HG03520 (cell line): Measurements from ENCODE around the gene KAT2A.

Source experiments
- ATAC-seq: cut with Tn5 transposase; IDR thresholded peaks from one replicate; pipeline ENCODE4 v1.9.1; 2021; ENCODE audit warnings: mild to moderate bottlenecking, moderate library complexity; ENCODE audit not compliant: unreplicated experiment

Gene KAT2A

GRCh38 chr17:42065201-42065600 lies 56.0 kb downstream of the KAT2A start:
- no peak for ATAC-seq
